ENCODE measurements around the gene ENTPD2.
A peak's percentile ranks its signal among the peaks of the same experiment; 100 is the strongest.

ENTPD2 gene

GRCh38 chr9:137054932-137055384 lies 1.1 kb upstream of the ENTPD2 start:
- H3K27ac ChIP-seq = no peak overlapping the region
- no peaks in the 10 kb centered on the region for H3K36me3 ChIP-seq (ENCODE audit: insufficient read depth, low read length)
- no peak for TF ChIP-seq EZH2 (IDR thresholded peaks at IDR 0.05)
- TF ChIP-seq FOXP2 (optimal IDR thresholded peaks at IDR 0.05; ENCODE audit: control extremely low read depth, extremely low read length, insufficient read depth) = no peak
- no peak for TF ChIP-seq POLR2AphosphoS5 (IDR thresholded peaks at IDR 0.05; ENCODE audit: borderline replicate concordance, low read depth, low read length)
- no peaks in the 10 kb centered on the region for H3K9me3 ChIP-seq (ENCODE audit: low read depth, low read length)
- H3K4me3 ChIP-seq = no peak overlapping the region
- H3K9ac ChIP-seq (ENCODE audit: insufficient read length) = no peak overlapping the region
- DNase-seq (ENCODE audit: low read depth, low spot score) = no peak

- H3K9ac ChIP-seq (ENCODE audit: insufficient read length) = no peak overlapping the region
- no peak for TF ChIP-seq POLR2AphosphoS5 (IDR thresholded peaks at IDR 0.05; ENCODE audit: borderline replicate concordance, low read depth, low read length)
- TF ChIP-seq FOXP2 (optimal IDR thresholded peaks at IDR 0.05; ENCODE audit: control extremely low read depth, extremely low read length, insufficient read depth) = no peak
- no peak for TF ChIP-seq EZH2 (IDR thresholded peaks at IDR 0.05)
- peak overlapping the region; percentile 63 for H3K4me3 ChIP-seq
Observed at GRCh38 chr9:137052998-137053943, 590 bp downstream of the ENTPD2 start.

GRCh38 chr9:137052293-137052692 lies 1.6 kb downstream of the ENTPD2 start:
- Histone ChIP-seq H3K36me3 (ENCODE audit: insufficient read depth, low read length) (no peaks in the 10 kb centered on the region), H3K9ac (ENCODE audit: insufficient read length) (no peak overlapping the region), H3K27ac (no peak overlapping the region), H3K4me3 (no peak overlapping the region), H3K9me3 (ENCODE audit: low read depth, low read length) (no peaks in the 10 kb centered on the region)
- no peak for DNase-seq (ENCODE audit: low read depth, low spot score)
- TF ChIP-seq FOXP2 (optimal IDR thresholded peaks at IDR 0.05; ENCODE audit: control extremely low read depth, extremely low read length, insufficient read depth) (no peak), EZH2 (IDR thresholded peaks at IDR 0.05) (no peak), POLR2AphosphoS5 (IDR thresholded peaks at IDR 0.05; ENCODE audit: borderline replicate concordance, low read depth, low read length) (no peak)

More at GRCh38 chr9:137052998-137053943, 590 bp downstream of the ENTPD2 start:
- no peak for DNase-seq (ENCODE audit: low read depth, low spot score)
- H3K36me3 ChIP-seq (ENCODE audit: insufficient read depth, low read length) = no peaks in the 10 kb centered on the region
- no peaks in the 10 kb centered on the region for H3K9me3 ChIP-seq (ENCODE audit: low read depth, low read length)
- no peak overlapping the region for H3K27ac ChIP-seq

GRCh38 chr9:137051145-137051724 lies 2.6 kb downstream of the ENTPD2 start:
- Histone ChIP-seq H3K36me3 (ENCODE audit: insufficient read depth, low read length) (no peaks in the 10 kb centered on the region), H3K9ac (ENCODE audit: insufficient read length) (no peak overlapping the region), H3K27ac (no peak overlapping the region), H3K9me3 (ENCODE audit: low read depth, low read length) (no peaks in the 10 kb centered on the region), H3K4me3 (no peak overlapping the region)
- no peak for DNase-seq (ENCODE audit: low read depth, low spot score)
- TF ChIP-seq FOXP2 (optimal IDR thresholded peaks at IDR 0.05; ENCODE audit: control extremely low read depth, extremely low read length, insufficient read depth) = no peak
- no peak for TF ChIP-seq POLR2AphosphoS5 (IDR thresholded peaks at IDR 0.05; ENCODE audit: borderline replicate concordance, low read depth, low read length)
- TF ChIP-seq EZH2 (IDR thresholded peaks at IDR 0.05) = no peak

GRCh38 chr9:137050570-137050969 lies 3.3 kb downstream of the ENTPD2 start:
- no peak for DNase-seq (ENCODE audit: low read depth, low spot score)
- H3K9me3 ChIP-seq (ENCODE audit: low read depth, low read length) = no peaks in the 10 kb centered on the region
- no peak overlapping the region for H3K4me3 ChIP-seq
- TF ChIP-seq POLR2AphosphoS5 (IDR thresholded peaks at IDR 0.05; ENCODE audit: borderline replicate concordance, low read depth, low read length) (no peak), FOXP2 (optimal IDR thresholded peaks at IDR 0.05; ENCODE audit: control extremely low read depth, extremely low read length, insufficient read depth) (no peak), EZH2 (IDR thresholded peaks at IDR 0.05) (no peak)
- H3K27ac ChIP-seq = no peak overlapping the region
- no peaks in the 10 kb centered on the region for H3K36me3 ChIP-seq (ENCODE audit: insufficient read depth, low read length)
- no peak overlapping the region for H3K9ac ChIP-seq (ENCODE audit: insufficient read length)

GRCh38 chr9:137049544-137050449 lies 4.1 kb downstream of the ENTPD2 start:
- no peaks in the 10 kb centered on the region for H3K36me3 ChIP-seq (ENCODE audit: insufficient read depth, low read length)
- H3K9ac ChIP-seq (ENCODE audit: insufficient read length) = no peak overlapping the region
- no peak for DNase-seq (ENCODE audit: low read depth, low spot score)
- no peak for TF ChIP-seq EZH2 (IDR thresholded peaks at IDR 0.05)
- TF ChIP-seq POLR2AphosphoS5 (IDR thresholded peaks at IDR 0.05; ENCODE audit: borderline replicate concordance, low read depth, low read length) = no peak
- TF ChIP-seq FOXP2 (optimal IDR thresholded peaks at IDR 0.05; ENCODE audit: control extremely low read depth, extremely low read length, insufficient read depth) = no peak
- H3K27ac ChIP-seq = no peak overlapping the region
- H3K9me3 ChIP-seq (ENCODE audit: low read depth, low read length) = no peaks in the 10 kb centered on the region
- no peak overlapping the region for H3K4me3 ChIP-seq

- Histone ChIP-seq H3K36me3 (ENCODE audit: insufficient read depth, low read length) (no peaks in the 10 kb centered on the region), H3K9me3 (ENCODE audit: low read depth, low read length) (no peaks in the 10 kb centered on the region), H3K9ac (ENCODE audit: insufficient read length) (no peak overlapping the region), H3K27ac (no peak overlapping the region), H3K4me3 (no peak overlapping the region; the same call in 1 of the 2 replicates)
- DNase-seq (ENCODE audit: low read depth, low spot score) = no peak
- TF ChIP-seq FOXP2 (optimal IDR thresholded peaks at IDR 0.05; ENCODE audit: control extremely low read depth, extremely low read length, insufficient read depth) (no peak), POLR2AphosphoS5 (IDR thresholded peaks at IDR 0.05; ENCODE audit: borderline replicate concordance, low read depth, low read length) (no peak), EZH2 (IDR thresholded peaks at IDR 0.05) (no peak)
Observed at GRCh38 chr9:137048655-137049543, 5.0 kb downstream of the ENTPD2 start.

Data from SK-N-MC (cell line).